Lower lobe of right lung (tissue), 2 donors: ENCODE measurements around the gene DEFB123. TPM values are rescaled to one million over a fixed set of nuclear protein-coding genes. Genes with fewer than 3 reads are reported as not detected.

Source experiments
- ATAC-seq, 2 donors: fragments of 200-7000 bp; cut with Tn5 transposase; one replicate each; pipeline ENCODE4 v1.9.1; 2020 to 2022; ENCODE audit warnings: mild to moderate bottlenecking in 2 of 2, moderate library complexity in 2 of 2
- DNase-seq: peaks from one replicate; pipeline ENCODE4 v3.0.0-alpha.2; 2020
- H3K27ac ChIP-seq: fragments of 200-600 bp; one replicate; pipeline ENCODE4 v1.8.0; 2022
- H3K27me3 ChIP-seq: fragments of 200-600 bp; one replicate; pipeline ENCODE4 v1.8.0; 2022; ENCODE audit warnings: low read depth
- H3K36me3 ChIP-seq: fragments of 200-600 bp; one replicate; pipeline ENCODE4 v1.8.0; 2022; ENCODE audit warnings: mild to moderate bottlenecking
- H3K4me1 ChIP-seq: fragments of 200-600 bp; one replicate; pipeline ENCODE4 v1.8.0; 2022
- H3K4me3 ChIP-seq: fragments of 200-600 bp; one replicate; pipeline ENCODE4 v1.8.0; 2022; ENCODE audit warnings: mild to moderate bottlenecking
- H3K9me3 ChIP-seq: fragments of 200-600 bp; one replicate; pipeline ENCODE4 v1.8.0; 2022
- intact Hi-C: fragments of 100-400 bp; cut with DNase I; formaldehyde crosslinking; loops from one replicate; pipeline ENCODE4 v1.11.0; 2022
- total RNA-seq: library from RNA; stranded (reverse); fragmentation: NEBNext Ultra II Directional; extraction: Animal tissue kit (Norgen Biotek cat#: 25700); gene quantifications from one replicate; pipeline ENCODE4 v1.2.1, GENCODE V29; 2021
- TF ChIP-seq, protein P1 (sequence below): fragments of 200-600 bp; IDR thresholded peaks from one replicate; pipeline ENCODE4 v1.8.0; 2022; ENCODE audit warnings: antibody characterized with exemption, mild to moderate bottlenecking
- donor health status: DM: no; HTN: yes; CAD: no; lungs with severe emphysema.

Gene DEFB123
- total RNA-seq, 1 donor from 2014 or later: not detected

DNA sequence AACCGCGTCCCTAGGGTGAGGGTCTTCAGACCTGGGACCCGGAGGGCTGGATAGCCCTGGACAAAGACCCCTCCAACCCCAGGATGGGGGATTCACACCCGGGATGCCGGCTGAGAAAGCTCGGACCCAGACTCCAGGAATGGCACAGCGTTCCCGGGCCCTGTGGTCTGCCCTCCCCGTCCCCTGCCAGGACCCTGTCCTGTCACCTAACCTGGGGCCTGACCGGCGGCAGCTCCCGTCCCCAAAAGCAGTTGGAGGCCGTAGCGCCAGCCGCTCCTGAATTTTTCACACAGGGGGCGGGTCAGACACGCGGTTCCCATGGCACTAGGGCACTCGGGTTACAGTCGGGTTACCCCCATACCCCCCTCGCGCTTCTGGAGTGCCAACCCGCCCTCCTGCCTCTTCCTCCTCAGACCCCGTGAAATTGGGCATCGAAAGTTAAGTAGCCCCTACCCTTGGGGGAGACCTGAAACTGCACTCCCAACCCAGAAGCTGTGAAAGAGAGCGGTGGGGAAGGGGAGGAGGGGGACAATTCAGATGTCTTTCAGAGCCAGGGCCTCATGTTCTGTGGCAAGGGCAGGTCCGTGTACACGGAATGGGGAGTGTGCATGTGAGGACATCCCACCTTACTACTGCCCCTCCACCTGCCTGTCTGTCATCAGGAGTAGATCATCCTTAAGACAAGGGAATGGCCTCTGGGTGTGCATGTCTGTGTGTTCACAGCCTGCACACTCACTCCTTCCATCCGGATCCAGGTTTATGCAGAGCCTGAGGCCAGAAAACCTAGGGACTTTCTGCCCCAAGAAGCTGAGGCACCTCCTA is 35.3 kb downstream of the DEFB123 start:
- TF ChIP-seq, protein P1, sequence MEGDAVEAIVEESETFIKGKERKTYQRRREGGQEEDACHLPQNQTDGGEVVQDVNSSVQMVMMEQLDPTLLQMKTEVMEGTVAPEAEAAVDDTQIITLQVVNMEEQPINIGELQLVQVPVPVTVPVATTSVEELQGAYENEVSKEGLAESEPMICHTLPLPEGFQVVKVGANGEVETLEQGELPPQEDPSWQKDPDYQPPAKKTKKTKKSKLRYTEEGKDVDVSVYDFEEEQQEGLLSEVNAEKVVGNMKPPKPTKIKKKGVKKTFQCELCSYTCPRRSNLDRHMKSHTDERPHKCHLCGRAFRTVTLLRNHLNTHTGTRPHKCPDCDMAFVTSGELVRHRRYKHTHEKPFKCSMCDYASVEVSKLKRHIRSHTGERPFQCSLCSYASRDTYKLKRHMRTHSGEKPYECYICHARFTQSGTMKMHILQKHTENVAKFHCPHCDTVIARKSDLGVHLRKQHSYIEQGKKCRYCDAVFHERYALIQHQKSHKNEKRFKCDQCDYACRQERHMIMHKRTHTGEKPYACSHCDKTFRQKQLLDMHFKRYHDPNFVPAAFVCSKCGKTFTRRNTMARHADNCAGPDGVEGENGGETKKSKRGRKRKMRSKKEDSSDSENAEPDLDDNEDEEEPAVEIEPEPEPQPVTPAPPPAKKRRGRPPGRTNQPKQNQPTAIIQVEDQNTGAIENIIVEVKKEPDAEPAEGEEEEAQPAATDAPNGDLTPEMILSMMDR: no peak
- Histone ChIP-seq H3K9me3 (no peaks in the 10 kb centered on the region), H3K4me1 (peaks cover 12% of the 10 kb centered on the region), H3K36me3 (no peaks in the 10 kb centered on the region), H3K4me3 (peak overlapping the region; percentile 51), H3K27ac (peak overlapping the region; percentile 47), H3K27me3 (peaks cover 24% of the 10 kb centered on the region)
- intact Hi-C loops: no loop called here
- ATAC-seq (peak; percentile 32 to 47), DNase-seq (no peak)

DNA sequence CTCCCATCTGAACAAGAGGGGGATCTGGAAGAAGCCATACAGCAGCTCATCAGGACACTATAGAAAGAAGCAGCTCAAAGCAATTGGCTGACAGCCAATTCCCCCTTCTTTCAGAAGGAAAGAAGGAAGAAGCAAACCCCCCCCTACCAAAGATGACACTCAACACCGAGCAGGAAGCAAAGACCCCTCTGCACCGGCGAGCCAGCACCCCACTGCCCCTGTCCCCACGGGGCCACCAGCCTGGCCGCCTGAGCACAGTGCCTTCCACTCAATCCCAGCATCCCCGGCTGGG is 35.8 kb downstream of the DEFB123 start:
- TF ChIP-seq, protein P1: no peak
- H3K27me3 ChIP-seq: peaks cover 24% of the 10 kb centered on the region
- no peaks in the 10 kb centered on the region for H3K36me3 ChIP-seq
- peak overlapping the region; percentile 51 for H3K4me3 ChIP-seq
- peaks cover 12% of the 10 kb centered on the region for H3K4me1 ChIP-seq
- H3K9me3 ChIP-seq: no peaks in the 10 kb centered on the region
- DNase-seq (no peak), ATAC-seq (no peak)
- H3K27ac ChIP-seq: no peak overlapping the region
- intact Hi-C loops: no loop called here

DNA sequence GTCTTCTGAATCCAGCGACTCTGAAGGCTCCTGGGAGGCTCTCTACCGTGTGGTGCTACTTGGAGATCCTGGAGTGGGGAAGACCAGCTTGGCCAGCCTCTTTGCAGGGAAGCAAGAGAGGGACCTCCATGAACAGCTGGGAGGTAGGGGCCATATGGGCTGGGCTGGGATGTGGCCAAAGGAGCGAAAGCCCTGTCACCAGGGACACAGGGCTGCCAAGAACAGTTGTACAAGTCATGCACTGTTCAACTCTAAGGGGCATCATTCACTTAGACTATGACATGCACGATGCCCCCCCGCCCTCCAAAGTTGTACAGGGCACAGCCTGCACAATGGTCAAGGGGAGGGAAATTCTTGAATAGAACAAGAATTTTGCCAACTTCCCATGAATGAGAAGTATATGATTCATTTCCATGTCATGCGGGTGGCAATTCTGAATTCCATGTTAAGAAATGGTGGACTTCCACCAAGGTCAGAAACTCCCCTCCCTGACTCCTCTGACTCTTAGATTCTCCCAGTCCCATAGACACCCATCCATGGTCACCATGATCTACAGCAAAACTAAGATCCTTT is 36.3 kb downstream of the DEFB123 start:
- no peaks in the 10 kb centered on the region for H3K36me3 ChIP-seq
- H3K9me3 ChIP-seq: no peaks in the 10 kb centered on the region
- DNase-seq (no peak), ATAC-seq (no peak)
- no peak overlapping the region for H3K27ac ChIP-seq
- peaks cover 12% of the 10 kb centered on the region for H3K4me1 ChIP-seq
- TF ChIP-seq, protein P1: no peak
- H3K27me3 ChIP-seq: peaks cover 24% of the 10 kb centered on the region
- H3K4me3 ChIP-seq: peak overlapping the region; percentile 51
- intact Hi-C loops: no loop called here

DNA sequence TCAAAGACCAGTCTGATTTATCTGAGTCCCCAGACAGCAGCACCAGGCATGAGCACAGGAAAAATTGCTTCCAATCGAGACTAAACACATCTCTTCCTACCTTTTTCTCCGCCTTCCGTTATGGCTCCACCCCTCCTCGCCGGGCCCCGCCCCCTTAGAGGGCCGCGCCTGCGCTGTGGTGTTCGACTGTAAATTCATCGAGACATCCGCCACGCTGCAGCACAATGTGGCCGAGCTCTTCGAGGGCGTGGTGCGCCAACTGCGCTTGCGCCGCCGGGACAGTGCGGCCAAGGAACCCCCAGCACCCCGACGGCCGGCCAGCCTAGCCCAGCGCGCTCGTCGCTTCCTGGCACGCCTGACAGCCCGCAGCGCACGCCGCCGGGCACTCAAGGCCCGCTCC is 43.6 kb downstream of the DEFB123 start:
- Histone ChIP-seq H3K27ac (no peak overlapping the region), H3K4me3 (no peak overlapping the region), H3K9me3 (no peaks in the 10 kb centered on the region), H3K27me3 (peaks cover 21% of the 10 kb centered on the region), H3K36me3 (no peaks in the 10 kb centered on the region), H3K4me1 (peaks cover 4% of the 10 kb centered on the region)
- TF ChIP-seq, protein P1: no peak
- intact Hi-C loops: no loop called here
- no peak for DNase-seq
- ATAC-seq: peak in 1 of 2 donors; percentile 6

DNA sequence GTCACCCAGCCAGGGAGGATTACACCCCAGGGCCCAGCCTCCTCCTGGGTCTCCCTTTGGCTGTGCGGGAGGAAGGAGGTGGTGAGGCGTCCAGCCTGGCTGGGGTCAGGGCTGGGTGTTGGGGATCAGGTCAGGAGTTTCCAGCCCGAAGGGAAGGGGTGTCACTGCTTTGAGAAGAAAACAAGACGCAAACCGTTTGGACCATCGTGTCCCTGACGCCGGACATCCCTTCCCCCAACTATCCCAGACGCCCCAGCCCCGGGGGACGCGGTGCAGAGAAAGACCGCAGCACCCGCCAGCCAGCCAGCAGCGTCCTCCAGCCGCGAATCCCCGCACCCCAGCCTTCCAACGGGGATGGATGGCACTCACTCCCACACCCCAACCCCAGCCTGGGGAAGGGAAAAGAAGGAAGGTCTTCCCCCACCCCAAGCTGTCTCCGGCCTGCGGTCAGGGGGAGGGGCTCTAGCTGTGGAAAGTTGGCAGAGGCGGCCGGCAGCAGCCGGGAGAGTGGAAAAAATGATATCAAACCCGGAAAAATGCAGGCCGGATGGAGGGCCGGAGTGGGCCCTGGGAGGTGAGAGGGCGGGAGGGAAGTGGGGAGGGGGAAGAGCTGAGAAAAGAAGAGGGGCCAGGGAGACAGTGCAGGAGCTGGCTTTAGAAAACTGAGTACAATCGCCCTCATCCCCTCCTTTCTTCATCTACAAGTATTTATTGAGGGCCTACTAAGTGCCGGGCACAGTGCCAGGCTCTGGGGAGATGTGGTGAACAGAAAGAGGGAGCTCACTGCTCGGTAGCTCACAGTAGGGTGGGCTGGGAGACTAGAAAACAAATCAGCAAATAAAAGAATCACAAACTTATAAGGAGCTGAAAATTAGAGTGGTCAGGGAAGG is 45.3 kb downstream of the DEFB123 start:
- H3K27ac ChIP-seq: peak overlapping the region; percentile 76

More for the DNA sequence above, 45.3 kb downstream of the DEFB123 start:
- Histone ChIP-seq H3K27me3 (peaks cover 21% of the 10 kb centered on the region), H3K4me3 (peak overlapping the region; percentile 6), H3K36me3 (no peaks in the 10 kb centered on the region), H3K4me1 (peaks cover 4% of the 10 kb centered on the region), H3K9me3 (no peaks in the 10 kb centered on the region)
- intact Hi-C loops: no loop called here
- DNase-seq (peak; percentile 51), ATAC-seq (peak; percentile 59 to 70)
- TF ChIP-seq, protein P1: no peak
